Endodermal cell (in vitro differentiated cells): ENCODE measurements around the gene KCNA5. TPM values are rescaled to one million over a fixed set of nuclear protein-coding genes. Genes with fewer than 3 reads are reported as not detected.

ENCODE experiments used
- DNase-seq: peaks from one replicate; pipeline ENCODE4 v3.0.0-alpha.2; 2017
- H3K27ac ChIP-seq: 2 replicates; pipeline ENCODE4 v1.5.1; 2013; ENCODE audit warnings: mild to moderate bottlenecking, low read depth, low read length, moderate library complexity
- H3K27me3 ChIP-seq: 2 replicates; pipeline ENCODE4 v1.6.1; 2013; ENCODE audit warnings: mild to moderate bottlenecking, low read length, moderate library complexity; ENCODE audit not compliant: insufficient read depth, control insufficient read depth, poor library complexity, severe bottlenecking
- H3K36me3 ChIP-seq: 2 replicates; pipeline ENCODE4 v1.7.0; 2013; ENCODE audit warnings: mild to moderate bottlenecking, low read length, moderate library complexity; ENCODE audit not compliant: control insufficient read depth, insufficient read depth
- H3K4me1 ChIP-seq: one replicate; pipeline ENCODE4 v1.7.0; 2013; ENCODE audit warnings: low read length; ENCODE audit not compliant: control insufficient read depth, insufficient read depth
- H3K4me3 ChIP-seq: 2 replicates; pipeline ENCODE4 v1.5.1; 2013; ENCODE audit warnings: mild to moderate bottlenecking, low read length, moderate library complexity
- H3K9ac ChIP-seq: 2 replicates; pipeline ENCODE4 v1.6.1; 2013; ENCODE audit warnings: mild to moderate bottlenecking, low read length, moderate library complexity; ENCODE audit not compliant: poor library complexity, severe bottlenecking; ENCODE audit errors: extremely low read depth
- H3K9me3 ChIP-seq: 2 replicates; pipeline ENCODE4 v1.6.1; 2013; ENCODE audit warnings: mild to moderate bottlenecking, low read length, moderate library complexity; ENCODE audit not compliant: control insufficient read depth
- H3K27ac Mint-ChIP-seq: 2 replicates; pipeline ENCODE4 v1.8.0; 2020; ENCODE audit warnings: mixed read lengths
- H3K27me3 Mint-ChIP-seq: 2 replicates; pipeline ENCODE4 v1.8.0; 2021; ENCODE audit warnings: mild to moderate bottlenecking, mixed read lengths; ENCODE audit not compliant: insufficient read depth
- H3K36me3 Mint-ChIP-seq: 2 replicates; pipeline ENCODE4 v1.8.0; 2020; ENCODE audit warnings: low read depth, mixed read lengths
- H3K4me1 Mint-ChIP-seq: 2 replicates; pipeline ENCODE4 v1.8.0; 2020; ENCODE audit warnings: mixed read lengths
- H3K4me3 Mint-ChIP-seq: 2 replicates; pipeline ENCODE4 v1.8.0; 2020; ENCODE audit warnings: mild to moderate bottlenecking, moderate library complexity, mixed read lengths
- H3K9me3 Mint-ChIP-seq: 2 replicates; pipeline ENCODE4 v1.8.0; 2020; ENCODE audit warnings: mild to moderate bottlenecking, mixed read lengths
- WGBS, 2 experiments: methylation state at CpG; one replicate each; pipeline versions ENCODE4 v1.1.5 to v1.1.7; 2013; ENCODE audit warnings: missing lambda C conversion rate in 2 of 2, mixed read lengths in 1 of 2; ENCODE audit not compliant: insufficient coverage in 1 of 2, insufficient read length in 1 of 2; 5-methylcytosine and 5-hydroxymethylcytosine counted together
- total RNA-seq, 2 donors: library from RNA; stranded (reverse); fragmentation: NEBNext Ultra II Directional in 1 of 2; extraction: Animal tissue kit (Norgen Biotek cat#: 25700) in 1 of 2; gene quantifications; 2 replicates in 1 of 2; 3 replicates in 1 of 2; pipeline ENCODE4 v1.2.1, GENCODE V29; 2021
- TF ChIP-seq, protein P1 (sequence below): fragments of 200-600 bp; sonication (generic); conservative IDR thresholded peaks from 2 replicates; pipeline ENCODE4 v1.5.0; 2021; ENCODE audit warnings: antibody characterized with exemption, mild to moderate bottlenecking

The KCNA5 gene
- total RNA-seq, 2 donors from 2014 or later = not detected

DNA sequence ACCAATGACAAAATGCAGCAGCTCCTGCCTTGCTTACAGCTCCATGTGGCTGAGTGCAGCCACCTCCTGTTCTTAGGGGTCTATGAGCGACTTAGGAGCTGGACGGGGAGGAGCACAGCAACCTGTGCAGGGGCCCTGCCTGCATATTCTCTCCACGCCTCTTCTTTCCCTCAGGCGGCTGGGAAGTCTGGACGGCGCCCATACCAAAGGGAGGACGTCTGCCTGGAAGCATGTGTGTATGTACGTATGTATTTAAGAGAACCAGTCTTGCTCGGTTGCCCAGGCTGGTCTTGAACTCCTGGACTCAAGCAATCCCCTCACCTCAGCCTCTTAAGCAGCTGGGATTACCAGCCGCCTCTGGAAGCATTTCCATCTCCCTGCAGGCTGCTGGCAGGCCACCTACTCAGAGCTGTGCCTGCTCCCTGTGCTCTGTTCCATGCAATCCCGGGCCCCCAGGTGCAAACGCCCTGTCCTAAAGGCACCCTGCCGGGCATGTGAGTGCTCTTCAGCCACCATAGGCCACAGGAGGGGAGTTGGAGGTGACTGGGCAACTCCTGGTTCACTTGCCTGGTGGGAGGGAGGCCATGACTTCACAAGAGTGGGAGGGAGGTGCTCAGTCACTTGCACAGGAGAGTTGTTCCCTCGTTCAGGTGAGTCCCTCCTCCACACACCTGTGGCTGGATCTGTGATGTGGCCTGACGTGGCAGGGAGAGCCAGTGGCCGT lies 44.3 kb downstream of the KCNA5 start:
- H3K36me3 Mint-ChIP-seq = no peaks in the 10 kb centered on the region
- WGBS, 2 experiments = 91 to 100% methylated on average over 5 to 16 of the region's 16 CpGs

DNA sequence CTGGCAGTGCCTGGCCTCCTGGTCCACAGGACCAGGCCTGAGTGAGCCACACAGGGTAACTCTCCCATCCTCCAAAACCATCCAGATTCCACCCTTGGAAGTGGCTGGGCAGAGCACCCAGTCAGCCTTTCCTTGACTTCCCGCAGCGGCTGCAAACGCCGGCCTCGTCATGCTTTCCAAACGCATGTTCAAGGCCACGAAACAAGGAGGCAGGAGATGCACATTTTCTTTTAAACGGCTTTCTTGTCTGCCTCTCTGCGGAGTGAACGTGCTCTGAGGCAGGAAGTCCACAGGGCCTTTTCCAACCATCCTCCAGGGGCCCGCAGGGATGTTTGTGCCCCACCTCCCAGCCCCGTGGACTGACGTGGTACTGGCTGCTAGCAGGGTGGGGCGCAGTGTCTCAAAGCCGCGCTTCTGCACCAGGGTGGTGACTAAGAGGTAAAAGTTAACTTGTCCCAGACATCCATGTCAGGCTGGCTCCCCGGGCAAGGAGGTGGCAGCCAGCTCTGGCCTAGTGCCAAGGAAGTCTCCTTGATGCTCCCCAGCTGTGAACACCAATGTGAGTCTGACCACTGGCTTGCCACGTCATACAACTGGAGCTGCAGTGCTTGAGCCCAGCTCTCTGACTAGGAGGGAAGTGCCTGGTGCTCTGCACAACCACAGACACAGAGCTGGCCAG lies 45.0 kb downstream of the KCNA5 start:
- H3K36me3 Mint-ChIP-seq = no peaks in the 10 kb centered on the region
- 87 to 90% methylated on average over 14 to 18 of the region's 18 CpGs for WGBS, 2 experiments
- peaks cover 11% of the 10 kb centered on the region for H3K27me3 Mint-ChIP-seq
- Histone ChIP-seq H3K9ac (no peak overlapping the region), H3K9me3 (no peaks in the 10 kb centered on the region), H3K27me3 (peaks cover 20% of the 10 kb centered on the region), H3K4me1 (no peaks in the 10 kb centered on the region), H3K27ac (no peak overlapping the region), H3K4me3 (no peak overlapping the region), H3K36me3 (no peaks in the 10 kb centered on the region)
- H3K27ac Mint-ChIP-seq = no peak overlapping the region
- peak; percentile 43 for DNase-seq
- TF ChIP-seq, protein P1, sequence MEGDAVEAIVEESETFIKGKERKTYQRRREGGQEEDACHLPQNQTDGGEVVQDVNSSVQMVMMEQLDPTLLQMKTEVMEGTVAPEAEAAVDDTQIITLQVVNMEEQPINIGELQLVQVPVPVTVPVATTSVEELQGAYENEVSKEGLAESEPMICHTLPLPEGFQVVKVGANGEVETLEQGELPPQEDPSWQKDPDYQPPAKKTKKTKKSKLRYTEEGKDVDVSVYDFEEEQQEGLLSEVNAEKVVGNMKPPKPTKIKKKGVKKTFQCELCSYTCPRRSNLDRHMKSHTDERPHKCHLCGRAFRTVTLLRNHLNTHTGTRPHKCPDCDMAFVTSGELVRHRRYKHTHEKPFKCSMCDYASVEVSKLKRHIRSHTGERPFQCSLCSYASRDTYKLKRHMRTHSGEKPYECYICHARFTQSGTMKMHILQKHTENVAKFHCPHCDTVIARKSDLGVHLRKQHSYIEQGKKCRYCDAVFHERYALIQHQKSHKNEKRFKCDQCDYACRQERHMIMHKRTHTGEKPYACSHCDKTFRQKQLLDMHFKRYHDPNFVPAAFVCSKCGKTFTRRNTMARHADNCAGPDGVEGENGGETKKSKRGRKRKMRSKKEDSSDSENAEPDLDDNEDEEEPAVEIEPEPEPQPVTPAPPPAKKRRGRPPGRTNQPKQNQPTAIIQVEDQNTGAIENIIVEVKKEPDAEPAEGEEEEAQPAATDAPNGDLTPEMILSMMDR = no peak
- H3K4me1 Mint-ChIP-seq = peaks cover 2% of the 10 kb centered on the region
- H3K9me3 Mint-ChIP-seq = no peaks in the 10 kb centered on the region
- no peak overlapping the region for H3K4me3 Mint-ChIP-seq

More for the DNA sequence above, 44.3 kb downstream of the KCNA5 start:
- no peaks in the 10 kb centered on the region for H3K9me3 ChIP-seq
- no peak overlapping the region for H3K27ac Mint-ChIP-seq
- no peak overlapping the region for H3K27ac ChIP-seq
- H3K36me3 ChIP-seq = no peaks in the 10 kb centered on the region
- H3K4me3 Mint-ChIP-seq = no peak overlapping the region
- H3K4me1 Mint-ChIP-seq = peaks cover 2% of the 10 kb centered on the region
- H3K4me1 ChIP-seq = no peaks in the 10 kb centered on the region
- TF ChIP-seq, protein P1 = no peak
- peak; percentile 50 for DNase-seq
- H3K27me3 ChIP-seq = peaks cover 20% of the 10 kb centered on the region
- H3K27me3 Mint-ChIP-seq = peaks cover 7% of the 10 kb centered on the region
- H3K4me3 ChIP-seq = no peak overlapping the region
- H3K9ac ChIP-seq = no peak overlapping the region
- H3K9me3 Mint-ChIP-seq = no peaks in the 10 kb centered on the region

DNA sequence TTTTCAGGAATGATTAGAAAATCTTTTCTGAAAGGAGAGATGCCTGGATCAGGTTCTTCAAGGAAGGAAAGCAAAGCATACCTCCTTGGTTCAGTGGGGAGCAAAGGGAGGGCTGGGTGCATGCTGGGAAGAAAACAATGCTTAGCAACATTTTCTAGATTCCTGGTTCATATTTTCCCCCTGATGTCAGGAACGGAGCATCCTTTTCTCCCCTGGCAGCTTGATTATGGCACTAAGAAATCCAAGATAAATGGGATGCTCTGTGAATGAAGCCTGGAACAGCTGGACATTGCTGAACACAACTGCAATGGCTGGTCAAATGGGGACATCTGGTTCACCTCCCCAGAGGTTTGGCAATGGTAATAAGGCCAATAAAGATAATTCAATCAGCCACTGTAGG lies 50.9 kb downstream of the KCNA5 start:
- Histone ChIP-seq H3K27me3 (peaks cover 57% of the 10 kb centered on the region), H3K36me3 (no peaks in the 10 kb centered on the region), H3K9me3 (no peaks in the 10 kb centered on the region), H3K9ac (no peak overlapping the region), H3K27ac (no peak overlapping the region), H3K4me3 (no peak overlapping the region), H3K4me1 (no peaks in the 10 kb centered on the region)
- Mint-ChIP-seq H3K4me3 (no peak overlapping the region), H3K27me3 (peaks cover 35% of the 10 kb centered on the region), H3K36me3 (no peaks in the 10 kb centered on the region), H3K27ac (no peak overlapping the region), H3K9me3 (no peaks in the 10 kb centered on the region), H3K4me1 (no peaks in the 10 kb centered on the region)
- no peak for DNase-seq
- TF ChIP-seq, protein P1 = no peak
- 80% methylated on average over 1 of the region's 1 CpG; no CpG with 5 or more reads in 1 of the 2 experiments for WGBS, 2 experiments
